HG03060 (cell line): ENCODE measurements around the gene CSPG4.
"Not testable (repeated sequence)": the region's sequence is repeated elsewhere in the genome, so short reads cannot be mapped to it uniquely, and the experiment has no call there.

Experiments
- ATAC-seq: cut with Tn5 transposase; IDR thresholded peaks from one replicate; pipeline ENCODE4 v1.9.1; 2021; ENCODE audit warnings: low read depth, moderate number of reproducible peaks; ENCODE audit not compliant: unreplicated experiment

The CSPG4 gene

DNA sequence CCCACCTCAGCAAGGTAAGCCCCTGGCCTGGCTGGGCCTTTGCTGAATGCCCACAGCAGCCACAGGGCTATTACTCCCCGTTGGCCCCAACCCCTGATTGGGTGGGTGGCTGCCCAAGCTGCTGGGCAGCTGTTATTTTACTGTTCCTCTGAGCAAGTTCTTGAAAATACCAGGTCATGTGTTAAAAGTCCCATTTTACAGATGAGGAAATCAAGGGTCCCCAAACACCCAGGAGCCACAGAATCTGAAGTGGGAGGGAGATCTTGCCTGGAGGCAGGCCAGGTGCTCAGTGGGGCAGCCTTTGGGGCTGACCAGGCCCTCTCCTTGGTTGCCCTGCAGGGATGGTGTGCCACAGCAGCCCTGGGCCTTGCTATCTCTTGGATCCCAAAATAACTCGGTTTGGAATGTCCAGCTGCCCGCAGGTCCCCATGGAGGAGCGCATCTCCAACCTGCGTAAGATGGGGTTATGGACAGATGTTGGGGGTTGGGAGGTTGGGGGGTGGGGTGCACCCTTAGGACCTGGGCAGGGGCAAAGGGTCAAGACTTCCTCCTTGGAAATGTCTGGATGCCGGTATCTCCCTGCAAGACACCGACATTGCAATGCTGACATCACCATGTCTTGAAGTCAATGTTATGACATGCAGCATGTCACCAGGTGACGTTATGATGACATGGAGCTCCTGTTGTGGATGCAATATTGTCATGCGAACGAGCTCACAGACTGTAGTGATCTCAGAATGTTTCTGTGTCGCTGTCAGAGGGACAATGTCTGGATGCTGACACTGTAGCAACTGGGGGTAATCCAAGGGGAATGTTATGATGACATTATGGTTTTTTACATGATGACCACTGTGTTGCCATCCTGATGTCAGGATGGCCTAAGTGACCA lies 13.3 kb upstream of the CSPG4 start:
- no peak for ATAC-seq

DNA sequence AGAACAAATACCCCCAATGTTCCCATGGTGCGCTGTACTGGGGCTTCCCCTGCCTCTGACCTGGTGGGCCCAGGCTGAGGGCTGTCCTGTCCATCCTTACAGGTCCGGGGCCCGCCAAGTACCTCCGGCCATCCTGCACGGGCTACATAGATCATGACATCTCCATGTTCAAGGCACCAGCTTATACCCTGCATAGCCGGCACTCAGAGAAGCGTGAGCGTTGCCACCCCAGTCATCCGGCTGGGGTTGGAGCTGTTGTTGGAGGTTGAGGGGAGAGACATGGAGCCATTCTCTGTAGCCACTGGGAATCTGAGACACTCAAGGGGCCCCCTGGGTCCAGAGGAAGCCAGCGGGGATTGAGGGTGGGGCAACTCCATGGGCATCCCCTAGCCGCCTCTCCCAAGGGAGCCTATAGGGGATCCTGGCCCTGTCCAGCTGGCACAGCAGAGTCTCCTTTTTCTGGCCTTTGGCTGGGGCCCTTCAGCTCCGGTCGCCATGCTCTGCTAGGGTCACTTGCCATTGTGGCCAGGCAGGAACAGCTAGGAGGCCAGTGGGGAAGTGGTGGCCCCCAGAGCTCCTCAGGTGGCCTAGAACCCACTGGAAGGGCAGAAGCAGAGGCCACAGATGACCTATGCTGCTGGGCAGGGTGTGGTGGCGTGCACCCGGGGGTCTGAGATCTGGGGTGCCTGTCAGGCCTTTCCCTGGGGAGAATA lies 12.5 kb upstream of the CSPG4 start:
- ATAC-seq, result no peak

DNA sequence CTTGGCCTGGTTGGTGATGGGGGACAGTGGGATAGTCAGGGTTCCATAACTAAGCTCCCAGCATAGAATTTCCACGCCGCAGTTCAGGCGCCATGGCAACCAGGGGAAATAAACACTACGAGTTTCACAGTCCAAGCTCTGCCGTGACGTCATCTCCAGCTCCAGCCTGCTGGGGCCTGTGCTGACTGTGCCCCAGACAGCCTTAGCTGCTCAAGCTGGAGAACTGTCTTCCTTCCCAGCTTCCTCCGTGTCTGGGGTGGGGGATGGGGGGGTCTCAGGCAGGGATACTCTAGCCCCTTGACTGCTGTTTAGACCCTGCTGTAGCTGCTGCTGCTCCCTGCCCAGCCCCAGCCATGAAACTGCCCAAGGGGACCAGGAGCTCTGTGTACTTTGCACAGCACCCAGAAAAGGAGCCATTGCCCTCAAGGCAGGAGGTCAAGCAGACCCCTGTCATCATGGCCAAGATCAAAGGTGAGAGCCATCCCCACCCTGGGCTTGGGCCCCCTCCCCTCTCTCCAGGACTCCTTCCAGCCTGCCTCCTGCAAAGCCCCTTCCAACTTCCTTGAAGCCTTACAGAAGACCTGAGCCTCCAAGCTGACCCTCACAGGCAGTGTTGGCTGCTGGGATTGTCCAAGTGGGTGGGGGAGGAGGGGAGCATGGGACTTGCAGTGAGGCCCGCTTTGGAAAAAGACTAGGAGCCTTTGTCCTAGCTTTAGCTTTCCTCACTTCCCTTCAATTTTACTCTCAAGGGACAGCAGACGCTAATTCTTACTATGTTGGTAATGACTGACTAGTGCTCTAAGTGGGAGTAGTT lies 11.4 kb upstream of the CSPG4 start:
- ATAC-seq, result peak; percentile 46

DNA sequence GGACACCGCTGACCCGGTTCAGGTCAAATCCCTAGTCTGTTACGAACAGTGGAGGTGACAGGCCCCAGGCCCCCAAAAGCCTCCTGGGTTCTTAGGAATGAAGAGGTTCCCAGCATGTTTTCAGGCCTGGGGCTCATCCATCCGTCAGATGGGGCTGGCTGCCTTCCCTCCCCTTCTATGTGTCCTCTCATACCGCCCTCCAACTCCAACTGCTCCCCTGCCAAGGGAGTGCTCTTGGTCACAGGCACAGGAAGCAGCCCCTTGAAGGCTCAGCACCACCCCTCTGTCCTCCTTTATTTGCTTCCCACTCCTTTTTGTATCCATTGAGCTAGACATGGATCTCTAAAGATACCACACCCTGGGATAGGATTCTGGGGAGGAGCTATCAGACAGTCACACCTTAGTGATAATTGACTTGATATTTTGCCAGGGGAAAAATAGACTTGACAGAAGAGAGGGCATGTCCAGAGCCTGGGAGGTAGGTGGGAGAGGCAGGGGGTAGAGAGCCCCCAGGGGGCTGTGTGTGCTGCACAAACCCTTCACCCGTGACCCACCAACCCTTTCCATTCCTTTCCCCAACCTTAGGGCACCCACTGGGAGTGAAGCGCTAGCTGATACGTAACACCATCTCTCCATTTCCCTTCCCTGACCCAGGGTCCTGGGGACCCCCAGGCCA lies 10.7 kb upstream of the CSPG4 start:
- ATAC-seq, result no peak

DNA sequence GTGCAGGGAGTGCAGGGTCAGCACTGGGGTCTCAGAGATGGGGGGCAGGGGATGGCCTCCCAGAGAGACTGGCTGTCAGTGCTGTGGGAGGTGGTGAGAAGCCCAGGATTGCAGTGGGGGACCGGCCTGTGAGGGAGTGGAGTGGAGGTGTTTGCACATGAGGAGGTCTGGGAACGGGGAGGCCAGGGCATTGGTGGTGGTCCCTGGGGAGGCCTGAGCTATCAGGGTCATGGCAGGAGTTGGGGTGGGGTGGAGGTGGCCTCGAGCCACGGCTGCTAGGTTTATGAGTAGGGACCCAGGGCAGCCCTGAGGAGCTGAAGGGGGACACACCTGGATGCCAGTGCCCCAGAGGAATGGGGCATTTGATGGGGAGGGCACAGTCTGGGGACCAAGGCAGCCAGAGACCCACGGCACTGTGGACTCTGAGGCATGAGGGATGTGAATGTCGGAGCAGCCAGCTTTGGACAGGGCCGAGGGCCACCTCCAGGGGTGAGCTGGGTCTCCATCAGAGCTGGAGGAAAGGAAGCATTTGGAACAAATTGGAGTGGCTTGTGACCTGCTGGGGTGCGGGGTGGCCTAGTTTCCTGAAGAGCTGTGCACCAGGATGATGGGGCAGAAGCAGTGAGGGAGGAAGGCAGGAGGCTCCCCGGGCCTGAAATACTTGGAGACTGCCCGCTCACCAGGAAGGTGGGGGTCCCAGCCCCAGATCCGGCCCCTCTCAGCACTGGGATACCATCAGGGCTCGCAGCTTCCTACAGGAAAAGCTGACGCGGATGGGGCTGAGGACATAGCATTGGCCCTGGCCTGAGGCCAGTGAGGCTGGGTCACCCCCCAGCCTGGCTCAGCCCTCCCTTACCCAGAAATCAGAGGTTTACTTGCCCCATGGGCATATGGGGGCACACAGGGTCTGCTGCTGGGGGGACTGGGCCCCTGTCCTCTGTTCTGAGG lies 9.5 kb upstream of the CSPG4 start:
- ATAC-seq, result no peak

DNA sequence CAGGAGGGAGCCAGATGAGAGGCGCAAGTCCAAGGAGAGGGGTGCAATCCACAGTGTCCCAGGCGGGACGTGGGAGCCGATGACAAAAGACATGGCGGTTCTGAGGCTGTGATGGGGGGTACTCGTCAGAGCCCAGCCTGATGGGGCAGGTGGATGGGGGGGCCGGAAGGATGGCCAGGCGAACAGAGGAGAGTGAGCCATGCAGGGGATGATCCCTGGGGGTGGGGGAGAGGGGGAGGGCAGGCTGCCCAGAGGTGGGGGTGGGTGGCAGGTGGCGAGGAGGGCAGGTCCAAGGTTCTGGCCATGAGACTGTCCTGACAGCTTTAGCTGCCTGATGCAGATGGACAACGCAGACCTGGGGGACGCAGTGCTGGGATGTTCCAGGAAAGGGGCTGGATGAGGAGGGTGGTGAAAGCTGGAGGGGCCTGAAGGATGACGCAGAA lies 8.9 kb upstream of the CSPG4 start:
- no peak for ATAC-seq

DNA sequence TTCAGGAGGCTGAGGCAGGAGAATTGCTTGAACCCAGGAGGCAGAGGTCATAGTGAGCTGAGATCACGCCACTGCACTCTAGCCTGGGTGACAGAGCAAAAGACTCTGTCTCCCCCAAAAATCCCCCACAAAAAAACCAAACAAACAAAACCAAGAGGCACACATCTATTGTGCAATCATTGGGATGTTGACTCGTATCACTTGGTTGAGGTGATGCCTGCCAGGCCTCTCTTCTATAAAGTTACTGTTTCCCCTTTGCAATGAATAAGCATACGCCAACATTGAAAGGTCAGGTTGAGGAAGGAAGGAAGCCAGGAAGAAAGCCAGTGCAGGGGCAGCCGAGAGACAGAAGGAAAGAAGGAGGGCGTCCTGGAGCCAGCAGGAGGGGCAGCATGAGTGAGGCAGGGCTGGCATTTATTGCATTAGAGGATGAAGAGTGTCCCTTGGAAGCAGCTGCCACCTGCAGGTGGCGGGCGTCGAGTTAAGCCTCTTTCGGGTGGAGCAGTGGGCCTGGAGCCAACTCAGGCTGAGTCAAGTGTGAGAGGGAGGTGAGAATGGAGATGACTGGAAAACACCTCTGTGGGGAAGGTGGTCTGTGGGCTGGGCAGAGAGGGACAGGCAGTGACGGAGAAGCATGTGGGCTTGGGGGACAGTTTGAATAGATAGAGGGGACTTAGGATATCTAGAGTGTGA lies 8.3 kb upstream of the CSPG4 start:
- ATAC-seq, result no peak

DNA sequence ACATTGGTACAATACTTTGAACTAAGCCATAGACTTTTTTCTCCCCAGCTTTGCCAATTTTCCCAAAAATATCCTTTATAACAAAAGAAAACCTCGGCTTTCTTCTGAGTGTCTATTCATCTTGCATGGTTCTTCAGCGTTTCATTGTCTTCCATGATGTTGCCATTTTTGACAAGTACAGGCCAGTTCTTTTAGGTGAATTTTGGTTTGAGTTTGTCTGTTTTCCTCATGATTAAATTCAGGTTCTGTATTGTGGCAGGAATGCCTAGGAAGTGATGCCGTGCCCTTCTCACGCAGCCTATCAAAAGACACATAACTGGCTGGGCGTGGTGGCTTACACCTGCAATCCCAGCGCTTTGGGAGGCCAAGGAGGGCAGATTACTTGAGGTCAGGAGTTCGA lies 7.6 kb upstream of the CSPG4 start:
- no peak for ATAC-seq

DNA sequence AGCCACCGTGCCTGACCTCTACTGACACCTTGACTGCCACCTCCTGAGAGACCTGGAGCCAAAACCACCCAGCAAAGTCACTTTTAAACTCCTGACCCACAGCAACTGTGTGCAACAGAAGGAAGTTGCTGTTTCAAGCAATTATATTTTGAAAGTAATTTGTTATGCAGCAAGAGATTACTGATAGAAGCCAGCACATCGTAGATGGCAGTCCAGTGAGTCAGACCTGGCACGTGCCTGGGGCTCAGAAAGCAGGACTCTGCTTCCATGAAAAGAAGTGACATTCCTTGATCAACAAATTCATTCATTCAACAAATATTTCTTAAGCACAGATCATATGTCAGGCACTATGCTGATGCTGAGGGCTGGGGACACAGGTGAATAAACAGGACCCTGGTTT lies 5.7 kb upstream of the CSPG4 start:
- no peak for ATAC-seq

DNA sequence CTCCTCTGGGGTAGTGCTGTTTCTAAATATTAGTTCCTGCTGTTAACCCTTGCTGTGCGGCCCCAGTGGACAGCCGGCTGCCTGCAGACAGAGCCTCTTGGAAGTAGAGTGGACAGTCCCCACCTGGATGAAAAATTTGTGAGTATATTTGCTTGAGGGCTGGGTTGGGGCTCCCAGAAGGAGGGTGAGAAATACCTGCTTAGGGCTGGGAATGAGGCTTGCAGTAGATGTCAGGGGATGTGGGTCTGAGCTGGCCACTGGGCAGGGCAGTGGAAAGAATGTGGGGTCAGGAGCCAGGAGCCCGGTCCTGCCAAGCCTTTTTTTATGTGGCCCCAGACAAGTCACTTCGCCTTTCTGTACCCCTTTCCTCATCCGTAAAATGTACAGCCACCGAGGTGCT lies 4.4 kb upstream of the CSPG4 start:
- ATAC-seq, result not testable (repeated sequence)

DNA sequence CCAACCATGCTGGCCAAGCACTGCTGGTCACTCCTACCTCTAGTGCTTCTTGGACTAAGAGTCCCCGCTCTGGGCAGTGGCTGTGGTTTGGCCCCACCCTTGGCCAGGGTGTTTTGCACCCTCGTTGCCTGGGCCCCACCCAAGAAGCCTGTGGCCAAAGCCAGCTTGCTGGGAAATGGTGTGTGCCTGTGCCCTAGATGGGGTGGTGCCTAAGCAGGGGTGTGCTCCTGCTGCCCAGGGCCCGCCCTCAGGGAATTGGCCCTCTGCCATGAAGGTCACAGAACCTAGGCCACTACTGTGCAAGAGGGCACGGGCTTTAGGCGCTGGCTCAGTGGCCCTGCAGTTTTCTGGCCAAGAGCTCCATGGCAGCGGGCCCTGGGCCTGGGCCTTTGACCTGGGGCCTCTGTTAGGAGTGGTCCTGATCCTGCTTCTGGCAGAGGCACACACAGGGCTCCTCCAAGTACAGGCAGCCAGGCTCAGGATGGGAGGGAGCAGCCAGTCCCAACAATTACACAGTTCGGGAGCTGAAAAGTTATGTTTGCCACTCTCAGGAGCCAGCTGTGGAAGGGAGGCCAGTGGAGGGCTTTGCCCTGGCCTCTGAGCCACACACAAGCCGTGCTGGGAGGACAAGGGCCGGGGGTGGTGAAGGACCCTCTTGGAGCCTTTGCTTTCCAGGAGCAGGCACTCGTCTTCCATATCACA lies 3.8 kb upstream of the CSPG4 start:
- ATAC-seq, result not testable (repeated sequence)

DNA sequence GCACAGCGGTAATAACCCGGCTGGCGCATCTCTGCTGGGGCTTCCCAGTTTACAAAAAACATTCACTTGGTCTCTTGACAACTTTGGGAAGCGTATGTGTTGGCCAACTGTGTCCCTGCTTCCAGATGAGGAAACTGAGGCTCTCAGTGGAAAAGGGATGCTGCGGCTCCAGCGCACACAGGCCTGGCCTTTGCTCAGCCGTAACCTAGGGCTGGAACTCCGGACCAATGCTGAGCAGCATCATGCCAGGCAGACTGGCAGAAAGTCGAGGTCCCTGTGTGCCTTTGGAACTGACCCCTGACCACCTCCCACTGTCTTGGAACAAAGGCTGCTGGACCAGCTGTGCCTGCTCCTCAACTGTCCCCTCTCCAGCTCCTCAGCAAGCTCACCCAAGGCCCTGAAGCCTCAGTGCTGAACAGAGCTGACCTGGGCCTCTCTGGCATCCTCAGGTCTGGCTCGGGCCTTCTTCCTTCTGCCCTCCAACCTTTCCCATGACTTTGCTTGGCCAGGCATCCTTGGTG lies 2.7 kb upstream of the CSPG4 start:
- ATAC-seq, result not testable (repeated sequence)

DNA sequence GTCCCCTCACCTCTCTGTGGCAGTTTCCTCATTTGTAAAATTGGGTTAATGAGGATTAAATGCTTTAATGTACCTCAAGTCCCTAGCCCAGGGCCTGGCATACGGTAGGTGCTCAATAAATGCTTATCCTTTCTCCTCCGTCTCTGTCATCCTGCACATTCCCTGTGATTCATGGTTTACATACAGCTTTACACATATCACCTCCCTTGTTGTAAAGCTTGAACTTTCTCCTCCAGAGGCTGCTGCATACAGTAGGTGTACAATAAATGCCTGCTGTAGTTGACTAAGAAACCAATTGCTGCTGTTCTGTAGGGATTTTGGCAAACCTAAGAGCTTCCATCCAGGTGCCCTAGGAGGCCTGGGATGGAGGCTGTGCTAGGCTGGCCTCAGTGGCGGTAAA lies 1.5 kb upstream of the CSPG4 start:
- no peak for ATAC-seq

DNA sequence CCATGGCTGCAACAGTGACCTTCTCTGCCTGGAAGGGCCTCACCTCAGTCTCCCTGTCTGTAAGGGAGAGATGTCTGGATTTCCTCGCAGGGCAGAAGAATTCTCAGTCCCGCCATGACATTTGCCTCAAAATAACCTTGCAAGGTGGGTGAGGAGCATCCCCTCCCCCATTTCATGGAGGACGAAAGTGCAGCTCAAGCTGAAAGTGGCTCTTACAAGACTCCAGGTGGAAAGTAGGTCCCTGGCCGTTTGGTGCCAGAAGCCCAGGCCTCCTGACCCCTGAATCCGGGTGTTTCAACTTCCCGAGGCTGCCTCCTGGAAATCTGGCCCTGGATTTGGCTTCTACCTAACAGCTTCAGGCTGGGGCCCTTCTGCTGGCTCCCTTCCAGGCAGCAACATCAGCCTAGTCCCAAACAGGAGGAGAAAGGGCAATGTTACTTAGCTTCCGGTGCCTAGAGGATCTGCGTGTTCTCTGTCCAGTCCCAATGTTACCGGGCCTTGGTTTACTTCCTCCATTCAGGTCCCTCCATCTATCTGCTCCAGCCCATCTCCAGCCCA lies 769 bp upstream of the CSPG4 start:
- no peak for ATAC-seq

DNA sequence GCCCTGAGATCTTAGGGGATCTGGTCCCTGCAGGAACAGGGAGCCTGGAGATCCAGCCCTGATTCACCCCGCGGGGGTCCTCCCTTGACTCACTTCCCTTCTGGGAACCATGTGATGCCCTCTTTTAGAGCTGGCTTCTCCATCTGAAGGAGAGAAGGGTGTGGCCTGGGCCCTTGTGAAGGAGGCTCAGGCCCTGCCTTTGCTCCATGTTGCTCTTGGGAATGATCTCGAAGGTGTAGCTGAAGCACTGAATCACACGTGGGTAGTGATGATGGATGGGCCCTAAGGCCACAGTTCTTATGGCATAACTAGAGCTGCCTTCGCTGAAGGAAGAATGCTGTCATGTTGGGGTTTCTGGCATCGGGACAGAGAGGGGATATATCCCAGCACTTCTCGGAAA lies 1.2 kb downstream of the CSPG4 start:
- ATAC-seq, result not testable (repeated sequence)

DNA sequence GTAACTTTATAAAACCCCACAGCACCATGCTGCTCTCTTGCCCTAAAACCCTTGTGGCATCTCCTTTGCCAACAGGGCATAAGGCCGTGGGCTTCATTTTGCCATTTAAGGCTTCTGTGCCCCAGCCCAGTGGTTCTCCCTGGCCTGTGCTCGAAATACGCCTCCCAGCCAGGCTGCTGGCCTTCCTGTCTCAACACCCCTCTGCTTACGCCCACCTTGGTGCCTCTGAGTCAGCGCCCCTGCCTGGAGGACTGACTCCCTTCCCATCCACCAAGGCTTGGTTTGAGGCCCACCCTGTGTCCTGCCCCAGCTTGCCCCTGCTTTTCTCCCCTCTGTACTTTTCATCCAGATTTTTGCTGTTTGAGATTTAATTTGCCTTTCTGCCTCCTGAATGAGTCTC lies 1.8 kb downstream of the CSPG4 start:
- ATAC-seq, result not testable (repeated sequence)

DNA sequence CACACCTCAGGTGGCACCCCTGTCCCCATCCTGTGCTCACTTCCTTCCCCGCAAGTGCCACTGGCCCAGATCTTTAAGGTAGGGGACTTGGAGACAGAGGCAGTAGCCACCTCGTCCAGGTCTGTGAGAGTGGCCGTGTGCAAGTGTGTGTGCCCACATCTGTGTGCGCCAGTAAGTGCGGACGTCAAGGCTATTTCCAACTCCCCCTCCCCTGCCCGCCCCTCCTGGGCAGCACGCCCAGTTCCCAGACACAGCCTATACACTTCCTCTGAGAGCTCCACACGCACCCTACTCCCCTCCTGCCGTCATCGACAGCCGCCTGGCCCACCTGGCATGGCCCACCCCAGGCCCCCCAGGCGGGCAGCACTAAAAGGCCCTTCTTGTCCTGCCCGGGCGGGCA lies 3.2 kb downstream of the CSPG4 start:
- ATAC-seq, result not testable (repeated sequence)

DNA sequence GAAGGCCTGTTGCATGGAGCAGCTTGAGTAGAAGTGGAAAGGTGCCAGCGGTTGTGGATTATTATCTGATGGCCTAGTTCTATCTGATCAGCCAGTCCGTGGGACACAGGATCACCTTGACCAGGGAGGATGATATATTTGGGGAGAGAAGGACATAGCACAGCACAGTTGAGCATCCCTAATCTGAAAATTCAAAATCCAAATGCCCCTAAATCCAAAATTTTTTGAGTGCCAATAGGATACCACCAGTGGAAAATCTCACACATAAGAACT lies 6.0 kb downstream of the CSPG4 start:
- no peak for ATAC-seq
